ENCODE data around the gene DSCAM.

DNA sequence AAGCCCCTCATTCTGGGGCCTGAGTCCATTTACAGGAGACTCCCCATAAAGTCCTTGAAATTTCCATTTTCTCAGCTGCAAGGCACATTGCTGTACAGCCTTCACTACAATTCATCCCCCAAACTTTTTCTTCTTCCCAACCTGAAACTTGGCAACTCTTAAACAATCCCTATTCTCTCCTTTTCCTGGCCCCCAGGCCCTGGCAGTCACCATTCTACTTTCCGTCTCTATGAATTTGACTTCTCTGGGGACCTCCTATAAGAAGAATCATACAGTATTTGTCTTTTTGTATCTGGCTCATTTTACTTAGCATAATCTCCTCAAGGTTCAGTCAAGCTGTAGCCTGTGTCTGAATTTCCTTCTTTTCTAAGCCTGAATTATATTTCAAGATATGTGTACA is 646.8 kb downstream of the DSCAM start:
- TF ChIP-seq, protein P1, sequence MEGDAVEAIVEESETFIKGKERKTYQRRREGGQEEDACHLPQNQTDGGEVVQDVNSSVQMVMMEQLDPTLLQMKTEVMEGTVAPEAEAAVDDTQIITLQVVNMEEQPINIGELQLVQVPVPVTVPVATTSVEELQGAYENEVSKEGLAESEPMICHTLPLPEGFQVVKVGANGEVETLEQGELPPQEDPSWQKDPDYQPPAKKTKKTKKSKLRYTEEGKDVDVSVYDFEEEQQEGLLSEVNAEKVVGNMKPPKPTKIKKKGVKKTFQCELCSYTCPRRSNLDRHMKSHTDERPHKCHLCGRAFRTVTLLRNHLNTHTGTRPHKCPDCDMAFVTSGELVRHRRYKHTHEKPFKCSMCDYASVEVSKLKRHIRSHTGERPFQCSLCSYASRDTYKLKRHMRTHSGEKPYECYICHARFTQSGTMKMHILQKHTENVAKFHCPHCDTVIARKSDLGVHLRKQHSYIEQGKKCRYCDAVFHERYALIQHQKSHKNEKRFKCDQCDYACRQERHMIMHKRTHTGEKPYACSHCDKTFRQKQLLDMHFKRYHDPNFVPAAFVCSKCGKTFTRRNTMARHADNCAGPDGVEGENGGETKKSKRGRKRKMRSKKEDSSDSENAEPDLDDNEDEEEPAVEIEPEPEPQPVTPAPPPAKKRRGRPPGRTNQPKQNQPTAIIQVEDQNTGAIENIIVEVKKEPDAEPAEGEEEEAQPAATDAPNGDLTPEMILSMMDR (IDR thresholded peaks at IDR 0.05; ENCODE audit: insufficient read depth, low read length, poor library complexity, severe bottlenecking), result no peak
- TF ChIP-seq EZH2phosphoT487 (conservative IDR thresholded peaks at IDR 0.05; ENCODE audit: low read length), result no peak

Measured in SU-DHL-6 (cell line).